HepG2 (cell line): ENCODE results near the gene PHKG1. TPM values are rescaled to one million over a fixed set of nuclear protein-coding genes. Genes with fewer than 3 reads are reported as not detected.
A peak's percentile ranks its signal among the peaks of the same experiment; 100 is the strongest.

Experiments used
- AFF4 ChIP-seq: sonication (generic); formaldehyde crosslinking; IDR thresholded peaks from 2 replicates; pipeline ENCODE4 v1.4.0; 2020; ENCODE audit warnings: missing genetic modification reagents
- CEBPB ChIP-seq: IDR thresholded peaks from 2 replicates; pipeline ENCODE4 v1.6.1; 2011; ENCODE audit warnings: low read depth, low read length, improper control_type of control experiment, borderline replicate concordance
- FOXK1 ChIP-seq: sonication (generic); formaldehyde crosslinking; IDR thresholded peaks from 2 replicates; pipeline ENCODE4 v1.4.0; 2020; ENCODE audit warnings: low read depth, missing genetic modification reagents, borderline replicate concordance
- KAT7 ChIP-seq: IDR thresholded peaks from 2 replicates; pipeline ENCODE4 v1.6.1; 2018; ENCODE audit warnings: borderline replicate concordance, missing compliant biosample characterization
- MLLT10 ChIP-seq: sonication (generic); formaldehyde crosslinking; IDR thresholded peaks from 2 replicates; pipeline ENCODE4 v1.4.0; 2020; ENCODE audit warnings: missing genetic modification reagents
- NPAS2 ChIP-seq: sonication (generic); formaldehyde crosslinking; IDR thresholded peaks from 2 replicates; pipeline ENCODE4 v1.8.0; 2022; ENCODE audit warnings: mild to moderate bottlenecking, missing genetic modification reagents, borderline replicate concordance
- SRSF4 ChIP-seq: fragments of 200-400 bp; formaldehyde crosslinking; IDR thresholded peaks from one replicate; pipeline ENCODE4 v1.6.1; 2018; ENCODE audit warnings: mild to moderate bottlenecking, low read depth, low read length, moderate library complexity; ENCODE audit not compliant: poor library complexity, severe bottlenecking
- TEAD2 ChIP-seq: sonication (generic); formaldehyde crosslinking; IDR thresholded peaks from 2 replicates; pipeline ENCODE4 v1.9.0; 2021; ENCODE audit warnings: missing genetic modification reagents
- YY1 ChIP-seq: IDR thresholded peaks from 2 replicates; pipeline ENCODE4 v1.6.1; 2011; ENCODE audit warnings: low read length, low read depth, moderate library complexity, mild to moderate bottlenecking; ENCODE audit not compliant: insufficient read depth, insufficient replicate concordance
- ZBTB14 ChIP-seq: sonication (generic); formaldehyde crosslinking; IDR thresholded peaks from 2 replicates; pipeline ENCODE4 v1.4.0; 2020; ENCODE audit warnings: missing genetic modification reagents
- ZBTB20 ChIP-seq: sonication (generic); formaldehyde crosslinking; IDR thresholded peaks from 2 replicates; pipeline ENCODE4 v1.8.1; 2023; ENCODE audit warnings: missing genetic modification reagents, low read depth, mild to moderate bottlenecking, borderline replicate concordance
- ZMYM3 ChIP-seq: sonication (generic); formaldehyde crosslinking; IDR thresholded peaks from 2 replicates; pipeline ENCODE4 v1.5.1; 2020; ENCODE audit warnings: mild to moderate bottlenecking, missing genetic modification reagents
- ZNF331 ChIP-seq: sonication (generic); formaldehyde crosslinking; IDR thresholded peaks from 2 replicates; pipeline ENCODE4 v1.4.0; 2020; ENCODE audit warnings: missing genetic modification reagents
- ZNF619 ChIP-seq: sonication (generic); formaldehyde crosslinking; IDR thresholded peaks from 2 replicates; pipeline ENCODE4 v1.4.0; 2020; ENCODE audit warnings: mild to moderate bottlenecking, missing genetic modification reagents
- ZNF644 ChIP-seq: IDR thresholded peaks from 2 replicates; pipeline ENCODE4 v1.6.1; 2016; ENCODE audit warnings: low read depth
- ZNF646 ChIP-seq: sonication (generic); formaldehyde crosslinking; IDR thresholded peaks from 2 replicates; pipeline ENCODE4 v1.9.0; 2021; ENCODE audit warnings: mild to moderate bottlenecking, missing genetic modification reagents
- ZSCAN21 ChIP-seq: sonication (generic); formaldehyde crosslinking; IDR thresholded peaks from 2 replicates; pipeline ENCODE4 v1.8.0; 2022; ENCODE audit warnings: mild to moderate bottlenecking, missing genetic modification reagents, moderate library complexity, borderline replicate concordance
- polyA plus RNA-seq, 8 experiments: library from polyadenylated mRNA; depleted of rRNA in 3 of 8; stranded (reverse) in 7 of 8; unstranded in 1 of 8; fragments of >200 nt; fragmentation: Illumina TruSeq in 4 of 8; extraction: Trizol in 4 of 8; gene quantifications; 2 replicates each; pipeline versions ENCODE4 v1.2.1 to v1.2.3, GENCODE V29; 2011 to 2016; ENCODE audit warnings: low read depth in 4 of 8, missing spikeins in 1 of 8, mixed read lengths in 1 of 8; ENCODE audit not compliant: insufficient read depth in 1 of 8
- total RNA-seq, 5 experiments: library from RNA; depleted of rRNA; stranded (reverse); fragments of >200 nt; fragmentation: Illumina TruSeq; extraction: Trizol; gene quantifications; 2 replicates each; pipeline ENCODE4 v1.2.3, GENCODE V29; 2016; ENCODE audit warnings: low read depth in 1 of 5

Gene PHKG1
- total and polyA plus RNA-seq, 2 of the 13 experiments (the other 11 are each of a cell fraction or from before 2014, with no cell fraction given) = 0.44 to 0.71 TPM

GRCh38 chr7:56033671-56034432 is 58.9 kb downstream of the PHKG1 start (continued):
- TF ChIP-seq ZNF646 (CRISPR knock-in tag) (no peak), ZNF619 (CRISPR knock-in tag) (no peak), YY1 (no peak), KAT7 (CRISPR knock-in tag) (peak; percentile 83; the same call in 1 of the 2 replicates), ZNF331 (peak; percentile 51), ZMYM3 (CRISPR knock-in tag) (no peak), FOXK1 (no peak), ZBTB20 (CRISPR knock-in tag) (no peak), NPAS2 (CRISPR knock-in tag) (no peak), MLLT10 (CRISPR knock-in tag) (no peak), ZBTB14 (no peak), ZSCAN21 (CRISPR knock-in tag) (no peak), TEAD2 (CRISPR knock-in tag) (no peak), ZNF644 (CRISPR knock-in tag) (no peak), CEBPB (peak; percentile 99), SRSF4 (no peak), AFF4 (CRISPR knock-in tag) (peak; percentile 69; the same call in 1 of the 2 replicates)
